ENCODE results near the gene CXCL12.

The CXCL12 gene

DNA sequence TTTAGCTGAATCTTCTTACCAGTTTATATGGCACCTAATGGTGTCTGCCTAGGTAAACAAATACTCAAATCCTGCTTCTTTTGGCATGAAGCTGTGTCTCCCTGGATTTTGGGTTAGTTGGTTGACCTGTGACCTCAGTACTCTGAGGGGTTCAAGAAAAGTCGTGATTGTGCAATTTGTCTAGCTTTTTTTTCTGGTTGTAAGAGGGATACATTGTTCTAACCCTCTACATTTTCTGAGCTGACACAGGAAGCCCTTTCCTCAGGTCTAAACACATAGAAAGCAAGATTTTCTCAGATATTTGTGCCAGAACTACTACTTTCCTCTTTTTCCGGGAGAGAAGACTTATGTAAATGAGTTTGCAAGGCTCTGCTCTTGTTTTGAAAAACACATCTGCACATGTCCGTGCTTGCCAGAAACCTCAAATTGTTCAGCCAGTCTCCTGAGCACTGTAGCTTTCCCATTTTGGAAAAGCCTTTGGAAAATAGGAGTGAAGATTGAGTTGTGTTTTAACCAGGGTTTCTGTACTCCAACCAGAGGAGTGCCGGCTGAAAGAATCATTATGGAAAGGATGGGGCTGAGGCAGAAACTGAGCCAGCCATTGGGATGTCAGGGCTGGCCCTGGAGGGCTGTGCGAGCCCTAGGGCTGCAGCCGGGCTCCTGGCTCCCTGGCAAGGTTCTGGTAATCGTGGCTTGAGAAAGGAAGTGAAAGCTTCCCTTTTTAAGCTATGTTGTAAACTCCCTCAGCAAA, 31.3 kb upstream of the CXCL12 start:
- TF ChIP-seq, protein P1, sequence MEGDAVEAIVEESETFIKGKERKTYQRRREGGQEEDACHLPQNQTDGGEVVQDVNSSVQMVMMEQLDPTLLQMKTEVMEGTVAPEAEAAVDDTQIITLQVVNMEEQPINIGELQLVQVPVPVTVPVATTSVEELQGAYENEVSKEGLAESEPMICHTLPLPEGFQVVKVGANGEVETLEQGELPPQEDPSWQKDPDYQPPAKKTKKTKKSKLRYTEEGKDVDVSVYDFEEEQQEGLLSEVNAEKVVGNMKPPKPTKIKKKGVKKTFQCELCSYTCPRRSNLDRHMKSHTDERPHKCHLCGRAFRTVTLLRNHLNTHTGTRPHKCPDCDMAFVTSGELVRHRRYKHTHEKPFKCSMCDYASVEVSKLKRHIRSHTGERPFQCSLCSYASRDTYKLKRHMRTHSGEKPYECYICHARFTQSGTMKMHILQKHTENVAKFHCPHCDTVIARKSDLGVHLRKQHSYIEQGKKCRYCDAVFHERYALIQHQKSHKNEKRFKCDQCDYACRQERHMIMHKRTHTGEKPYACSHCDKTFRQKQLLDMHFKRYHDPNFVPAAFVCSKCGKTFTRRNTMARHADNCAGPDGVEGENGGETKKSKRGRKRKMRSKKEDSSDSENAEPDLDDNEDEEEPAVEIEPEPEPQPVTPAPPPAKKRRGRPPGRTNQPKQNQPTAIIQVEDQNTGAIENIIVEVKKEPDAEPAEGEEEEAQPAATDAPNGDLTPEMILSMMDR (IDR thresholded peaks at IDR 0.05; ENCODE audit: insufficient read depth, missing control alignments) = no peak
- FAIRE-seq (no peak), DNase-seq (ENCODE audit: insufficient read length, low spot score) (no peak)

DNA sequence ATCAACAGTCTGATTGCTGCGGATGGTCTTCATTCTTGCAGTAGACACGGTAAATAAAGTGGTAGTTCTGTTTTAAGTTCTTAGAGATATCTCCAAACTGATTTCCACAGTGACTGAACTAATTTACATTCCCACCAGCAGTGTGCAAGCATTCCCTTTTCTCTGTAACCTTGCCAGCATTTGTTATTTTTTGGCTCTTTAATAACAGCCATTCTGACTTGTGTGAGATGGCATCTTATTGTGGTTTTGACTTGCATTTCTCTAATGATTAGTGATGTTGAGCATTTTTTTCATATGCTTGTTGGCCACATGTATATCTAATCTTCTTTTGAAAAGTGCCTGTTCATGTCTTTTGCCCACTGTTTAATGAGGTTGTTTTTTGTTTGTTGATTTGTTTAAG, 30.2 kb upstream of the CXCL12 start:
- DNase-seq (ENCODE audit: insufficient read length, low spot score) (no peak), FAIRE-seq (no peak)
- TF ChIP-seq, protein P1 (IDR thresholded peaks at IDR 0.05; ENCODE audit: insufficient read depth, missing control alignments) = no peak

DNA sequence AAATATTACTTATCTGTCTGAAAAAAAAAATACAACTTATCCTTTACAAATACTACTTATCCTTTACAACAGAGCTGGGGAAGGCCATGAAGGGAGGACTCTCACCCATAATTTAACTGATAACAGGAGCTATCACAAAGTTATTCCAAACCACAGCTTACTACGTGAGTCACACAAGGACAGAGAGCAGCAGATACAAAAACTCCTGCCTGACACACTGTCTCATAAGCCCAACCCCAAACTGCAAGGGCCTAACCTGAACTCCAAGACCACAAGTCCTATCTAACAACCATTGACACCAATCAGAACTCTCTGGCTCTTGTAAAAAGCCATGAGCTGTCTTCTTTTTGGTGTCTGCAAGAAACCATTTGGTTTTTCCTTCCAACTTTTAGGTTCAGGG, 28.5 kb upstream of the CXCL12 start:
- DNase-seq (ENCODE audit: insufficient read length, low spot score) (no peak), FAIRE-seq (no peak)
- TF ChIP-seq, protein P1 (IDR thresholded peaks at IDR 0.05; ENCODE audit: insufficient read depth, missing control alignments) = no peak

DNA sequence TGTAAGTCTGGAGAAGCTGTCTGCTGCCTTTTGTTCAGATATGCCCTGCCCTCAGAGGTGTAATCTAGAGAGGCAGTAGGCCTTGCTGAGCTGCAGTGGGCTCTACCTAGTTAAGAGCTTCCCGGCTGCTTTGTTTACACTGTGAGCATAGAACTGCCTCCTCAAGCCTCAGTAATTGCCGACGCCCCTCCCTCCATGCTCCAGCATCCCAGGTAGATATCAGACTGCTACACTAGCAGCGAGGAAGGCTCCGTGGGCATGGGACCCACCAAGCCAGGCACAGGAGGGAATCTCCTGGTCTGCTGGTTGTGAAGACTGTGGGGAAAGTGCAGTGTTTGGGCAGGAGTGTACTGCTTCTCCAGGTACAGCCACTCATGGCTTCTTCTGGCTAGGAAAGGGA, 26.4 kb upstream of the CXCL12 start:
- FAIRE-seq (no peak), DNase-seq (ENCODE audit: insufficient read length, low spot score) (no peak)
- TF ChIP-seq, protein P1 (IDR thresholded peaks at IDR 0.05; ENCODE audit: insufficient read depth, missing control alignments) = no peak

DNA sequence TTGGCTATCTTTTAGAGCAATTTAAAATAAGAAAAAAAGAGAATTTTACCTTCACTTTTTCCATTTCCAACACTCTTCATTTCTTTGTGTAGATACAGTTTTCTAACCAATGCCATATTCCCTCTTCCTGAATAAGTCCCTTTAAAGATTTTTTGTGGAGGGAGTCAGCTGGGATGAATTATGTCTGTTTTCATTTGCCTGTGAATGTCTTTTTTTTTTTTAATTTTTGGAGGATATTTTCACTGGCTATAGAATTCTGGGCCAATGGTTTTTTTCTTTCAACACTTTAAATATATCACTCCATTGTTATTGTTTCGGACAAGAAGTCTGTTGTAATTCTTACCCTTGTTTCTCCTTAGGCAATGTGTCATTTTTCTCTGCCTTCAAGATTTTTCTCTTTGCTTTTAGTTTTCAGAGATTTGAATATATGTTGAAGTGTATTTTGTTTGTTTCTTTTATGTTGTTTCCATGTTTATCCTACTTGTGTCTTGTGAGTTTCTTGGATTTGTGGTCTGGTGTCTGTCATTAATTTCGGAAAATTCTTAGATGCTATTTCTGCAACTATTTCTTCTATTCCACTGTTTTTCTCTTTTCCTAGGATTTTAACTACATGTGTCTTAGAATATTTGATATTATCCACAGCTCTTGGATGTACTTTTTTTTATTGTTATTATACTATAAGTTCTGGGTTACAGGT, 20.0 kb upstream of the CXCL12 start:
- FAIRE-seq (no peak), DNase-seq (ENCODE audit: insufficient read length, low spot score) (no peak)
- TF ChIP-seq, protein P1 (IDR thresholded peaks at IDR 0.05; ENCODE audit: insufficient read depth, missing control alignments) = no peak

DNA sequence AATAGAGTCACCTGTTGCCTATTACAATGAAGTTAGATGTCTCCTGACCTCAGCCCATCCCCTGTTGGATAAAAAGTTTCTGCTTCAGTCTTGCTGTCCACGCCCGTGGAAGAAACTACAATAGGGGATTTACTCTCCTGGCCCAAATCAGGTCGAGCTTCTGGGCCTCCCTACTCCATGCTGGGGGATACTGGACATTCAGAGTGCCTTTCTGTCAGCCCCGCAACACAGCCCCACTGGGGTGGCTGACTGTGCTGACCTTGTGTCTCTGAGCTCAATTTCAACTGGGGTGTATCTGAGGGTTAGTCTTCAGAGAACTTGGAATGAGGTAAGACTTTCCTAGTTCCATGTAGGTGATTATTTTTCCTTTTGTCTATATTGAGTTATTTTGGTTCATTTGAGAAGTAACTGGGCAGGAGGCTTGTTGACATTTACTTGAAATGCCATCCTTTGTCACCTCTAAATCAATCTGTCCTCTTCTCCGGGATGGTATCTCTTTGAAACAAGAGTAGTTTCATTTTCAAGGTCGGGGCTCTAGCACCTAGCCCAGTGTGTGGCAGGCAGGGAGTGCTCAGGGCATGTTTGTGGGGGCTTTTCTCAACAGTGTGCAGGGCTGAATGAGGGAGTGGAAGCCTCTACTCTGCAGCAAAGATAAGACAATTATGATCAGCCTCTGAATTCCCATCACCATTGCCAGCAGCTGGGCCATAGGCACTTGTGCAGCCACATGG, 17.7 kb upstream of the CXCL12 start:
- FAIRE-seq (no peak), DNase-seq (ENCODE audit: insufficient read length, low spot score) (no peak)

More for the DNA sequence above, 17.7 kb upstream of the CXCL12 start:
- TF ChIP-seq, protein P1 (IDR thresholded peaks at IDR 0.05; ENCODE audit: insufficient read depth, missing control alignments) = no peak
